ENCODE results near the gene RASL11B.

RASL11B gene

DNA sequence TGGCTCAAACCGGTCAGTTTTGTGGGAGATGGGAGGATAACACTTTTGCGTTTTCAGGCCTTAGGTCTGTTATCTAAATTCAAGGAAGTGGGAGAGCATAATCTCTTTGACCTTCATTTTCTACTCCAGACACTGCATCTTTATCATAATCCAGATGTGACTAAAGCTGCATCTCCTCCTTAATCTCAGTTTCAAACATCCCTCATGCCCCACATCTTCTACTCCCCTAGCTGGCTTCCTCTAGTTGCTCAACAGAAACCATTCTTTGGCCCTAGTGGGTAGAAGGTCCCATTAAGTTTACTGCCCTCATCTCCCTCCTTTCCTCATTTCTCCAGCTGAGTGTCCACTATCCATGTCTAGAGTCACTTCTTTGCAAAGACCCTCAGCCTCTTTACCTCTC is 18.8 kb upstream of the RASL11B start:
- no peak for ATAC-seq

DNA sequence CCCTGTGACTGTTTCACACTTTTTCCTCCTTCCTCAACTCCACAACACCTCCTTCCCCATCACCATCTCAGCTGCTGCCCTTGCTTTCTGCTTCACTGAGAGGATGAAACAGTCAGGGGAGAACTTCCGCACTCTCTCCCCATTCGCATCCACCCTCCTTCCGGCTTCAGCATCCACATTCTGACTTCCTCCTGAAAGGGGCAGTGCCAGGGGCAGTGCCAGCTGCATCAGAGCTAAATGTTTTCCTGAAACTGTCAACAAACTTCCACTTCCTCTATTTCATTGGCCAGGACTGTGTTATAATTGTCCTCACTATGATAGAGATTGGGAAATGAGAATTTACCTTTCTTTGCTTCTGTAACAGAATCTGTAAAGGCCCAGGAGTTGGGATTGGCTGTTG is 18.2 kb upstream of the RASL11B start:
- no peak for ATAC-seq

DNA sequence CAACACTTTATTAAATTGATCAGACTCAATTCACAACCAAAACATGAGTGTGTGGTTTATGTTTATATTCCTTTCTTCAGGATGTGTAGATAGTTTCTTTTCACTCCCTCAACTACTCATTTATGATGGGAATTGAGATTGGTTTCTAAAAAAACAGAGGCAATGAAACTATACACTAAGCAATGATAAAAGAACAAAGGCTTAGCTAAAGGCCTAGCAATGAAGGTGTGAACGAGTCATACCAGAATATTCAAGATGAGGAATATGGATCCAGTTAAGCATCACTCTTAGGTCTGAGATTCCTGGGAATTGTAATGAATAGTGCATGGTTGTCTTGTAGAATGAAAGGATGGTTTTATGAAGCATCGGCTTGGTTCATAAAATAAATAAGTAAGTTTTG is 17.5 kb upstream of the RASL11B start:
- ATAC-seq: no peak

DNA sequence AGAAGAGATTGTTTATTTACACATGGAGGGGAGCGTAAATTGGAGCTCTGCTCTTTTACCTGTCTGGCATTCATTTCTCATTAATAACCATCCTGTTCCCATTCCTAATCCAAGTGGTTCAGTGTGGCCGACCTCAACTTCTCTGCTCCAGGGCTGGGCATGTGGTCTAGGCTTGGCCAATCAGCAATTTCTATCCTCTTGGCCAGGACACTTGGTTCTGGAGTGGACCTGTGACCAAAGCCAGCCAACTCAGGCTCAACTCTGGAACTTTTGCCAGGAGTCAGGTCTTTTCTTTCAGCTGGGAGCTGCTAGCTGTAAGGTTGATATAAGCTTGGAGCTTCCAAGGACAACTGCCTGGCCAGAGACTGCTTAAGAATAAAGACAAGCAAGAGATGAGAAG is 15.6 kb upstream of the RASL11B start:
- no peak for ATAC-seq

DNA sequence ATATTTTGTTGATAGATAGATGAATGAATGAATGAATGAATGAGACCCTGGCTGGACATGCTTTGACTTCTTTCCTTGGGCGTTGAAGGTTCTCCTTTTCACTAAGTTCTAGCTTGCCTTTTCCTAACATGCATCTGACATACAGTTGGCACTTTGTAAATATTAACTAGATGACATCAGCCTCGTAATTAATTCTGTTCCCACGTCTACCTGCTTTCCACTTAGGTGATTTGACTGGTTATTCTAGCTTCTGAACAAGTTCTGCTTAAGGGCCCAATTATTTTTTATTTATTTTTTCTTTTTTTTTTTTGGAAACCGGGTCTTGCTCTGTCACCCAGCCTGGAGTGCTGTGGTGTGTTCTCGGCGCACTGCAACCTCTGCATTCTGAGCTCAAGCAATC is 13.9 kb upstream of the RASL11B start:
- no peak for ATAC-seq

DNA sequence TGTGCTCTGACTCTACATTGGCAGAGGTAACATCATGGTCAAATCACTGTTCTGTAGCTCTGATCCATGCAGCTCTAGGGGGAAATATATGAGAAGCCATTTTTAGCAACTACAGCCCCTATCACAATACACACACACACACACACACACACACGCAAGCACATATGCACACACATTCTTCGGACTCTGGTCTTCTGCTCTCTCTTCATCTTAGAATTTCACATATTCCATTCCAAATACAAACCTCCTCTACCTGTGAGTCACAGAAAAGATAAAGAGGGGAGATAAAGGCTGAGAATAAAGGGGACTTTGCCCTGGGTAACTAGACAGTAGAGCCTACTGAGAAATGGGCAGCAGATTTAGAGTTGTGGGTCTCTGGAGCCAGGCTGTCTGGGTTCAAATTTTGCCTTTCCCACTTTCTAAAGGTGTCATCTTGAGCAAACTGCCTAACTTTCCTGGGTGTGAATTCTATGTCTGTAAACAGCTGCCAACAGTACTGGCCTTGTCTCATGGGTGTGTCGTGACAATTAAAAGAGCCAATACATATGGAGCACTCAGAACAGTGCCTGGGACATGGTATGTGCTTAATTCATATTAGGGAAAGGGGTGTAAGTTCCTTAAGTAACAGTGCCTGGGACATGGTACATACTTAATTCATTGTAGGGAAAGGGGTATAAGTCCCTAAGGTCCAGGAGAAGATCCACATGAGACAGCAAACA is 11.6 kb upstream of the RASL11B start:
- ATAC-seq: no peak

DNA sequence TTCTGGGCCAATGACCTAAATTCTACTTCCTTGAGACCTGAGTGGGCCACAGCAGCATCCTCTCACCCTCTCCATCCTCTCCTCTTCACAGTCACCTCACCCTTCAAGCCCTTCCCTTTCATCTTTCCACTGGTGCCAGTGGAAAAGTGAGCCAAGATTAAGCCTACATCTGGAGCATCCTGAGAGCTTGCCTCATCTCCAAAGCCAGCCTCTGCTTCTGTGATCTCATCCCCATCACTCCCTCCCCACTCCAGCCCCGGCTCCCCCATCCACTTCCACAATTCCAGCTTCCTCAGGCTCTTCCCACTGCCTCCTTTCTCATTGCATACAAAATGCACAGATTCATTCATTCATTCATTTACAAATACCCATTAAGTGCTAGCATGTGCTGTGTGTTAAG is 10.1 kb upstream of the RASL11B start:
- no peak for ATAC-seq

DNA sequence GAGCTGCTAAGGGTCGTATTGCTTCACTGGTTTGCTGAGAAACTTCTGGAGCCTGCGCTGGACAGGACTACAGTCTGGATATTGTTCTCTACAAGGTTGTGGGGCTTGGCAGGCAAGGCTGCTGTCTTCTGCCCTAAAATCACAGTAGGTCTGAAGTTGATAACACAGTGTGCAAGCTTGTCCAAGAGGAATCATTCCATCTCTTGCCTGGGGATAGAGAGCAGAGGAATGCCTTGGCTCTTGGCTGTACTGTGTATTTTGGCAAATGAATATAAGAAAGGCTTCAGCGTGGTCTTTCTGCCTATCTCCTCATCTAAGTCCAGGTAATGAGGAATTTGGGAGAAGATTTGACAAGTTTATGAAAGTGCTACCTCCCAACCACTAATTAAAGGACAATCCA is 9.4 kb upstream of the RASL11B start:
- ATAC-seq: no peak

DNA sequence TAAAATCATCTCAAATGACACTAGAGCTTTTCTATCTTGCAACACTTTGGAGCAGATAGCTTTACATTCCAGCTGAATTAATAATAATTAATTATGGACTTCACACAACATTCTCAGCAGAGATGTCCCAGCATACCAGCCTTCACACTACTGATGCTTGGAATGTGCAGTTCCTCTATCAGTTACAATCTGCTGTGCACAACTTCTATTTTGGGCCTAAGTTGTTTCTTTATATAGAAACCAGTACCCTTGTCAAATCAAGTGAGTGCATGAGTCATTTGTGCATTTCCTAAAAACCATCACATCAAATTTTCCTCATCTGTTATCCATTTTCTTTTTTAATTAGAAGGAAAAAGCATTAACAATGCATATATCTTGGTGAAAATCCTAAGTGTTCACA is 8.8 kb upstream of the RASL11B start:
- ATAC-seq: no peak

DNA sequence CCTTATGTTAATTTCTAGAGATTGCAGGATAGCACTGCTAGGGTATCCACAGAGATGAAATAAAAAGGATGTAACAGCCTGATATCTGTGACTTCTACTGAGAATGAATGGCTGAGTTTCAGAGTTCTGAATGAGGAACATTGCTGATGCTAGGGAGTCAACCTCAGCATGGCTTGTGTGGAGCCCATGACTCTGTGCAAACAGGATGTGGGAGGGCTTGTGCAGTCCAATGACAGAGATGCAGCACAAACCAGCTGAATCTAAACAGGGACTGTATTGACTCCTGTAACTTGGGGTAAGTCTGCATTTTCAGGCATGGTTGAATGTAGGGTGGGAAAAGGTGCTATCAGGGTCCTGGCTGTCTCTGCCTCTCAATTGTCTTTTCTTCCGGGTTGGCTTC is 5.3 kb upstream of the RASL11B start:
- no peak for ATAC-seq

DNA sequence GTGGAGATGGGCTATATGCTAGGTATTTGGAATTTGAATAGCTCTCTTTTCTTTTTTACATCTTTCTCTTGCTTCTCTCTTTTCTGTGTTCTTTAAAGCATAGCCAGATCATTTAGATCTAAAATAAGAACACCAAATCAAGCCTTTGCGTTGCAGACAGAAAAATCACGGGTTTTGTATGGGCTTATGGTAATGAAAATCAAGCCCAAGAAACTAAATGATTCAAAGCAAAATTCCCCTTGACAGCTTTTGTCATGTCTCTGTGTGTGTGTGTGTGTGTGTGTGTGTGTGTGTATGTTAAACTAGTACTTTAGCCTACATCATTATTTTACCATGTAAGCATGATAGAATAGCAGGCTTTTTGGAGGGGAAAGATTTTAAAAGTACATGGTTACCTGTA is 1.8 kb upstream of the RASL11B start:
- ATAC-seq: no peak

DNA sequence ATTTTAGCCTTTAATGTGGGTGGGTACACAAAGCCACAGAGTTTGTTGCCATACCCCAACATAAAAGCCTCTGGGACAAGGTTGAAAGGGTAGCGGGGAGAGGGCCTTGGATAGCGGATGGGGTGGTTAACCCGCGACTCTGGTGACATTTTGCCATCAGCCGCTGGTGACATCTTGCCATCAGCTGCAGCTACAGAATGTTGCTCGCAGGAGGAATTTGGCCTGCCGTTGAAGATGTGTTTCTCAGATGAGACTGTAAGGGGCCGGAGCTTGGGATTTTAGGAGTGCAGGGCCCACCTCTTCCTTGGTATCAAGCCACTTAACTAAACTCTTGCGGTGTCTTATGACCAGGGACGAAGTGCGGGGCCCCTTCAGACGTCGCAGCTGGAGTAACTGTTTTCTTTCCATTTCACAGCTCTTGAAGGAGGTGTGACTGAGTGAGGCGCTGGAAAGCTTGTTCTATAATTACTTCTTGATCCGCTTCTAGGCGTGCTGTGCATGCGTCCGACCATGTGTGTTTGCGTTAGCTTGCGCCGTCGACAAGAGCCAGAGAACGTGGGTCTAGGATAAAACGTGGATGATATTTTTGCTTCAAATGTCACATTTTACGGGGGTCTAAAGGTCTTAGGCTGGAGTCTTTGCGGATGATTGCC is 820 bp upstream of the RASL11B start:
- no peak for ATAC-seq

DNA sequence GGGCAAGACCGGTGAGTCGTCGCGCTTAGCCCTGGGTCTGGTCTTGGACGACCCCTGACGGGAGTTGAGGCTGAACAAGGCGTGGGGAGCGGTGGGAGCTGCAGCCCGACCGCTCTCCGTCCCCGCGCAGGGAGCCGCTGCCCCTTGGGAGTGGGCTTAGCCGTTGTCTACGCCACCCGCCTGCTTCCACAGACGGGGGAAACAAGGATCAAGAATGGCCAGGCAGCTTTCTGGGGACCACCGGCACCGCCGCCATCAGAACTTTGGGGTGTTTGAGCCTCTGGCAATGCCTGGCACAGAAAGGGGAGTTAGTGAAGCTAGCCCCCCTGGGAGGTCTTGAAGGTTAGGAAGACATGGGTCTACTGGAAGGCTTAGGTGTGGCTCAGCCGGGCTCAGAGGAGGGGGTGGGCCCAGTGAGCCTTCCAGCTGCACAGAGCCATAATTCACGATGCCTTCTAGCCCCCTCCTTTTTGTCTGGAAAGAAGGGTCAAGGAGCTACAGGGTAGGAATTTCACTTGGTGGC is 583 bp downstream of the RASL11B start:
- no peak for ATAC-seq

DNA sequence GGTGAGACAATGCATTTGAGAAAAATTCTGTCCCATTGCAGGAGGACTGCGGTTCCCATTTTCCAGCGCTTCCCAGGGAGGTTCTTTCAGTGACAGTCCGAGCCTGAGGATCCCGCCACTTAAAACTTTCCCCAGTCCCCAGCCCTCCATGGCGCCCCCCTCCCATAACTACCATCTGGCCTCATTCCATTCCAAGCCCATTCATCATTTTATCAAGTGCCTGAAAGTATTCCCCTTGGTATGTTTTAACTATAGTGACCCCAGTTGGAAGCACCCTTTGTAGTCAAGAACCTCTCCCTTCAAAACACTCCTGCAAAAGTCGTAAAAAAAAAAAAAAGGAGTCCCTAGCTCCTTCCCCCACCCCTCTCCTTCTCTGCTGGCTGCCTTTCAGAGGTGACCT is 1.2 kb downstream of the RASL11B start:
- ATAC-seq: no peak

DNA sequence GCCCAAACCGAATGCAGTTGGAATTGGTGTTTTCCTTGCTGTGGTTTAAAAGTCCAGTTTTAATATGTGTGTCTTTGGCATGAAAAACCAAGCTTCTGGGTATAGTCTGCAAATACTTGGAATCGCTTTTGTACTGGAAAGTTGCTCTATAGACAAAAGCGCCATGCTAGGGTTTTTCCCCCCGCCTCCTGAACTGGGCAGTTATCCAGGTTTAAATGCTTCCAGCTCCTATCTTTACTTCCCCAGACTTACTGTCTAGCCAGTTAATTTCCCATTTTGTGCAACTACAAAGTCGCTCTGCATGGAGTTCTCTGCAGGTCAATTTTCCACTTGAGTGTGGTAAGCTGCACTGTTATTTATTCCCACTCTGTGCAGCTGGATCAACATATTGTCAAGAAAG is 2.7 kb downstream of the RASL11B start:
- no peak for ATAC-seq

DNA sequence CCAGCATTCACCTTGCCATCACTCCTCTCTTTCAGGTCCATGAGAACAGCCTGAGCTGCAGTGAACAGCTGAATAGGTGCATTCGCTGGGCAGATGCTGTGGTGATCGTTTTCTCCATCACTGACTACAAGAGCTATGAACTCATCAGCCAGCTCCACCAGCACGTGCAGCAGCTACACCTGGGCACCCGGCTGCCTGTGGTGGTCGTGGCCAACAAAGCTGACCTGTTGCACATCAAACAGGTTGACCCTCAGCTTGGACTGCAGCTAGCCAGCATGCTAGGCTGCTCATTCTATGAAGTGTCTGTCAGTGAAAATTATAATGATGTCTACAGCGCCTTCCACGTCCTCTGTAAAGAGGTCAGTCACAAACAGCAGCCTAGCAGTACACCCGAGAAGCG is 3.2 kb downstream of the RASL11B start:
- ATAC-seq: no peak

DNA sequence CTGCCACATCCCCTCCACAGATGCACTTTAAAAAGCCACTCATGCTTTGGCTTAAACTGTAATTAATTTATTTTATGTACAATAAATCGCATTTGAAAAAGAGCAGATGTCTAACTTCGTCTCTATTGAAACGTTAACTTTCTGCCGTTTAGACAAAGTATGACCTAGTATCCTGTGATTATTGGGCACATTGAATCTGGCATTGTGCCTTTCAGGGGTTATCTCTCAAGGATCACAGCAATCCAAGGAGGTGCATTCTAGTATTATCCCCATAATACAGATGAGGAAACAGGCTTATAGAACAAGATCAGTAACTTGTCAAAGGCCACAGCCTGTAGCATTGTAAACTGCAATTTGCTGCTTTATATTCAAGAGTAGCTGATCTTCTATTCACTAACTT is 4.6 kb downstream of the RASL11B start:
- ATAC-seq: no peak

DNA sequence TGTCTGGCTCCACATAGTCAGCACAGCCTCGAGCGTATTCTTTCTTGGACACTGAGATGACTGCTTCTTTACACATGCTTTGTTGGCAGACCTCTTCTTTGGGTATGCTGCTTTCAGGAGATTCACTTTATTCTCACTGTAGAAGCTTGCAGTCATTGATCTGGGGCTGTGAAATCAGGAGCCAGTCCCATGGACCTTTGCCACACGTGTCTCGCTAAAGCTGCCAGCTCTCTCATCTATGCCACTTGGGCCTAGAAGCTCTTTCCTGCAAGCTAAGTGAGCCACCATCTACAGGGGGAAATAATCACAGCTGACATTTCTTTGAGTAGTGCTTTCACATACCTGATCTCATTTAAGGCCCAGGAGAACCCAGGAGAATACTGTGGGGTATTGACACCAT is 5.0 kb downstream of the RASL11B start:
- no peak for ATAC-seq

DNA sequence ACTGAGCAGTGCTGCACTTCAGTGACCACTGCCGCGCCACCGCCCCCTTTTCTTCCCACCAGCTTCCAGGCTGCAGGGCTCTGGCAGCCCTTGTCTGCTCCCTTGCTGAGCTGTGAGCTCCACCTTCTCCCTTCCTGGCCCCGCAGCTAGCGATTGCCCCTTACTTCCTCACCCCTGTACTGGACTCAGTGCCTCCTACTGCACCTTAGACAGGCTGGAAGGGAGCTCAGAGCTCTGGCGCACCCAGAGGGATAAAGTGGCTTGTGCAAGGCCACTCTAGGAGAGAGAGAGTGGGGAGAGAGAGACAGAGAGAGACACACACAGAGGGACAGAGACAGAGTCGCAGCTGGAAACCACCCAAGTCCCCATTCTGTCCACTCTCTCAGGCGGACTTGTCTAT is 6.0 kb downstream of the RASL11B start:
- ATAC-seq: no peak

DNA sequence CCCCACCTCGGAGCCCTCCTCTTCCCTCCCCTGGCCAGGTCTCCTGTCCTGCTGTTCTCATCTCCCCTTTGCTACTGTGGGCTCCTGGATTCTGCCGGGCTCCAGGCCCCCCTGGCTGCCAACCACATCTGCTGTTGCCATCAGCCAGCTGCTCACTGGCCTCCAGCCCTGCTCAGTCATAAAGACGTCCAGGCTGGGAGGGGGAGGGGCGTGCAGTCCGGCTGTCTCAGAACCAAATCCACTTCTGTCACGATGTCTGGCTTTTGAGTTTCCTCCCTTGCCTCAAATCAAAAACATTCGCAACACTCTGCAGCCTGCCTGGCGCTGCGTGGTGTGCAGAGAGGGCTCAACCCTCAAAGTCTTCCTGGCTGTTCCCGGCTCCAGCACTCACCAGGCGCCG is 7.1 kb downstream of the RASL11B start:
- no peak for ATAC-seq

DNA sequence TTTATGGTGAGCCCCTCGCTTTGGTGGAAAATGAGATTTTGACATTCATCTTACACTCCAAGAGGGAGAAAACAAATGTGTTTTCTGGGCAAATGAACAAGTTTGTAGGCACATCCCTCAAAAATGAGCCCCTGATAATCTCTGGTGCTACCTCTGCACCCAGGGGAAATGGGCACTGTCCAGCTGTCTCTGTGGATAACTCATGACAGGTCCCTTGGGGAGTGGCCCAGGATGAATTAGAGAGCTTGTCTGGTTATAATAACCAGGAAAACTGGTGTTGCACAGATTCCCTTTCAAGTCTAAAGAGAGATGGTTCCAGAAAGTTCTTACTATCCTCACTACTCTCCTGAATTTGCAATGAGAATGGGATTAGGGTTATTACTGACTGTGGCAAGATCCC is 7.5 kb downstream of the RASL11B start:
- ATAC-seq: no peak

DNA sequence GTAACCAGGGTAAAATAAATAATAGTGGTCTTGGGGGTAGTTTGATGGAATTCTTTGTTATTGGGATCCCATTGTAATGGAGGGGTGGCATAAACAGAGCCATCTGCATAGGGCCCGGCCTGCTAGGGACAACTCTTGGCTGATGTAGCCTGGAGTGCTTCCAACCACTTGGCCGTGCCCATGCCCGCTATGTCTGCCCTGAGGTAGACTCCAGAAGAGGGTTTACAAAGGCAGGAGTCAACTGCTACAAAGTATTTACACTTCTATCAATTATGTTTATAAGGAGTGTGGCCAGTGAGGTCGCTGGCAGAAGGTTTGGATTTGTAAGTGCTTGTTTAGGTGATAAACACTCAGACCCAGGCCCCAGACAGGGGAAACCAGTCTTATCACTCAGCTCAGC is 8.1 kb downstream of the RASL11B start:
- ATAC-seq: no peak

DNA sequence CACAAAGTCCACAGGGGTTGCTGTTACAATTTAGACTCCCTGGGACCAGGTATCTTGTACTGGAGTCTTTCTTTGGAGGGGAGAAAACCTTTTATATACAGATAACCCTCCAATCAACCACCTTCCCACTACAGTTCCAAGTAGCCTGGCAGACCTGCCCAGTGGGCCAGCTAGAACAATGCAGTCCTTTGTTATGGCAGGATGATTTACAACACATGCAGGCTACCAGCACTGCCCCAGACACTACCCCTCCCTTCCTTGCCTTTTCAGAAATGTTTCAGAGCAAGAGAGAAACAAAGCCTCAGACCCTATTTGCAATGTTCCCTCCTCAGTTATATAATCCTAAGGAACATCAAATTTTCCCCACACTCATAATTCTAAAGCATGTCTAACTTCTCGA is 11.1 kb downstream of the RASL11B start:
- no peak for ATAC-seq

DNA sequence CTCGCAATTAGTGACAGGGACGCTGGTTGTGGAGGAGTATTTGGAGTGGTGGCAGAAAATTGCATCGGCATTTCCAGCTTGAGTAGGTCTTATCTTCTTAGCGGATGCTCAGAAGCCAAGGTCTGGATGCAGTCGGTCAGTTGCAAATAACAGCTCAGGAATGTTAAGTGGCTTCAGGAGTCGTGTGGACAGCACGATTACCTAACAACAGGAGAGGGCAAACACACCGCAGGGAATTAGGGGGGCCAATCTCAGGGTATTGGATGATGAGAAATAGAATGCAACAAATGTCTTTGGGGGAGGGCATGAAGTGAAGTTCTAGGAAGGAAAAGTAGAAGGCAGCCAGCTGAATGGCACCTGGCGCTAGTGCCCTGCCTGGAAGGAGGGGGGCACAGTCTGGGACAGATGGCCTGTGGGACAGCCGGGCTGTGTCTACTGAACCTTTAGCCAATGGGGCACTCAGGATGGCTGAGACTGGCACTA is 11.8 kb downstream of the RASL11B start:
- ATAC-seq: no peak

DNA sequence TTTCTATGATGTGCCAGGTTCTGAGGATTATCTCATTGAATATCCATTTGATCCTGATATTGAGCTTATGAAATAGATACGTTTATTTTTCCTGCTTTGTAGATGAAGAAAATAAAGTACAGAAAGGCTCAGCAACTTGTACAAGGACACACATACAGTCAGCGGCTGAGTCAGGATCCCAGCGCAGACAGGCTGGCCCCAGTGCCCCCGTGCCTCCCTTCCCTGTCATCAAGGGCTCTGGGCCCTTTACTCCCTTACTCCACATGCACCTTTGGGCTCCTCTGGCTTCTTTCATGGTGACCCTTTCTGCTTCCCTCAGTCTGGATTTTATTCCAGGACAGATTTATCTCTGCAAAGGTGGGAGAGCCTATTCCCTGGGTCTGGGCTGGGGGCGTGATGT is 12.8 kb downstream of the RASL11B start:
- no peak for ATAC-seq
